Naive B cell (primary cell): ENCODE results near the gene TAS2R19. TPM values are rescaled to one million over a fixed set of nuclear protein-coding genes. Genes with fewer than 3 reads are reported as not detected.

Experiments
- polyA plus RNA-seq, 6 donors: library from polyadenylated mRNA; unstranded; fragments of 300-500 nt; fragmentation: Illumina TruSeq; gene quantifications; one replicate each; pipeline ENCODE4 v1.2.3, GENCODE V29; 2021; ENCODE audit warnings: low read depth in 6 of 6

The TAS2R19 gene
- polyA plus RNA-seq, 6 donors from 2014 or later = 0.43 to 0.93 (median 0.51) TPM; not detected in 3

Other genes starting within 250 kb of the TAS2R19 start
- not detected for gene TAS2R7, start 220.0 kb downstream of the TAS2R19 start, polyA plus RNA-seq
- not detected for gene TAS2R8, start 215.3 kb downstream of the TAS2R19 start, polyA plus RNA-seq
- gene TAS2R9, start 212.5 kb downstream of the TAS2R19 start, polyA plus RNA-seq = not detected
- not detected for gene TAS2R10, start 196.3 kb downstream of the TAS2R19 start, polyA plus RNA-seq
- 1 to 10 TPM in 4 of 6 donors, under 1 TPM in 1, not detected in 1; 0.36 to 4.9 (median 1.5) TPM for gene PRR4, start 173.1 kb downstream of the TAS2R19 start, polyA plus RNA-seq
- 10 to 100 TPM in 5 of 6 donors, 1 to 10 TPM in 1; 8.7 to 22.5 (median 11.4) TPM for gene PRH1, start 138.4 kb downstream of the TAS2R19 start, polyA plus RNA-seq
- gene TAS2R13, start 113.1 kb downstream of the TAS2R19 start, polyA plus RNA-seq = not detected
- not detected for gene PRH2, start 93.4 kb downstream of the TAS2R19 start, polyA plus RNA-seq
- 1 to 10 TPM in 1 of 6 donors, under 1 TPM in 4, not detected in 1; 0.52 to 1.3 (median 0.95) TPM for gene TAS2R14, start 83.4 kb downstream of the TAS2R19 start, polyA plus RNA-seq
- not detected for gene TAS2R50, start 35.7 kb downstream of the TAS2R19 start, polyA plus RNA-seq
- gene TAS2R20, start 24.3 kb downstream of the TAS2R19 start, polyA plus RNA-seq = under 1 TPM in 3 of 6 donors, not detected in 3; 0.21 to 0.56 (median 0.25) TPM
- gene TAS2R31, start 8.8 kb upstream of the TAS2R19 start, polyA plus RNA-seq = under 1 TPM in 2 of 6 donors, not detected in 4; 0.27 to 0.69 TPM
- gene TAS2R46, start 39.7 kb upstream of the TAS2R19 start, polyA plus RNA-seq = under 1 TPM in 1 of 6 donors, not detected in 5; 0.33 TPM
- gene TAS2R43, start 69.7 kb upstream of the TAS2R19 start, polyA plus RNA-seq = under 1 TPM in 1 of 6 donors, not detected in 5; 0.78 TPM
- not detected for gene TAS2R30, start 112.0 kb upstream of the TAS2R19 start, polyA plus RNA-seq
- 10 to 100 TPM in 3 of 6 donors, 1 to 10 TPM in 3; 8.6 to 12.8 (median 9.7) TPM for gene SMIM10L1, start 148.6 kb upstream of the TAS2R19 start, polyA plus RNA-seq
- gene TAS2R42, start 164.3 kb upstream of the TAS2R19 start, polyA plus RNA-seq = not detected
- gene PRB3, start 247.1 kb upstream of the TAS2R19 start, polyA plus RNA-seq = not detected